GM12872 (cell line): ENCODE measurements around the gene PPIF.

Experiments used
- CTCF ChIP-seq: IDR thresholded peaks from 3 replicates; pipeline ENCODE4 v1.5.1; 2011; ENCODE audit warnings: low read depth, mild to moderate bottlenecking, low read length, moderate library complexity; ENCODE audit not compliant: insufficient read depth

PPIF gene

GRCh38 chr10:79321951-79322350 is 25.3 kb upstream of the PPIF start:
- no peak for TF ChIP-seq CTCF

DNA sequence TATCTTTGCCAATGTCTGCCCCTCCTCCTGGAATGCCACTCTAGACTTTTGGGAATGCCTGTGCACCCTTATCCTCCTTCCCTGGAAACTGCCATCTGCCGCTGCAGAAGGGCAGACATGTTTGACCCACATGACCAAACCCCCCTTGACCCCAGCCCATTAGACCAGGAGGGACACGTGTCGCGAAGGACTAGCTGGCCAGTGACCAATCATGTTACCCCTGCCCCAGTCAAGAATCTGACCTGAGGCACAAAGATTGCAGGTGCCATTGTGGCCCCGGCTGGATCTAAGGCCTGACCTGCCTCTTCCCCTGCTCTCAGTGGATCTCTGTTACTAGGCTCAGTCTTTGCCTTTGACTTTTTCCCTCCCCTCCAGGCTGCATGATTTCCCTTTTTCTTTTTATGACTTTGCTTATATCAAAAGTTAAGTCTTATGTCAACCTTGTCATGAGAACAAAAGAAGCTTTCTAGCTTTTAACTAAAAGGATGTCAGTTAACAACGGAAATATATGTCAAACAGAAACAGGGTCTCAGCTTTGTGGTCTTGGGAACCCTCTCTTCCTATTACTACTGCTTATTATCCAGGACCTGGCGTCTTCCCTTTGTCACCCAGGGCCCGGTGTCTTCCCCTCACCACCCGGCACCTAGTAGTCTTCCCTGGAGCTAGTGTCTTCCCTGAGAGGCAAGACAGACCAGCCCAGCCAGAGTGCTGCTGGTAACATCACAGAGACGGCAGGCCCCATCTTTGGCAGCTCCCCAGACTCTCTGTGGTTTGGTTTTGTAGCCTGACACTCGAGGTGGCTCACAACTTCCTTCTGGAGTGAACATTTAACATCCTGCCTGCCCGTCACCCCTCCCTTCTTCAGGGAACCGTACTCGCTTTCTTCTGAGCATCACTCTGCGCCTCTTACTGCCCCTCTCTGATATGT is 24.4 kb upstream of the PPIF start:
- TF ChIP-seq CTCF: no peak

DNA sequence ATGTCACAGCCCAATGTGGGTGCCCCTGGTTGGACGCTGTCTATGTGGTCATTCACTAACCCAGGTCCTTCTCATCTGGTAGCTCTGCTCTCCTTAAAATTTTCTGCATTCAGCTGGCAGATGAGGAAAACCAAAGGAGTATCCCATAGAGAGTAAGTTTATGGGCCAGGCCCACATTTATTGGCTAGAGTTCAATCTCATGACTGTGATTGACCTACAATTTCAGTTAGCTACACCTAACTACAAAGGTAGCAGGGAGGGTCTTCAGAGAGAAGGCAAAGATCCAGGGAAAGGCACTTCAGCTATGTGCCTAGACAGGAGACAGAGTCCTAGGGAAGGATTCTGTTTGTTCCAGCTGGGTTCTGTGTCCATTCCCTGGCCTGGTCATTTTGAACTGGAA is 23.7 kb upstream of the PPIF start:
- TF ChIP-seq CTCF: no peak

DNA sequence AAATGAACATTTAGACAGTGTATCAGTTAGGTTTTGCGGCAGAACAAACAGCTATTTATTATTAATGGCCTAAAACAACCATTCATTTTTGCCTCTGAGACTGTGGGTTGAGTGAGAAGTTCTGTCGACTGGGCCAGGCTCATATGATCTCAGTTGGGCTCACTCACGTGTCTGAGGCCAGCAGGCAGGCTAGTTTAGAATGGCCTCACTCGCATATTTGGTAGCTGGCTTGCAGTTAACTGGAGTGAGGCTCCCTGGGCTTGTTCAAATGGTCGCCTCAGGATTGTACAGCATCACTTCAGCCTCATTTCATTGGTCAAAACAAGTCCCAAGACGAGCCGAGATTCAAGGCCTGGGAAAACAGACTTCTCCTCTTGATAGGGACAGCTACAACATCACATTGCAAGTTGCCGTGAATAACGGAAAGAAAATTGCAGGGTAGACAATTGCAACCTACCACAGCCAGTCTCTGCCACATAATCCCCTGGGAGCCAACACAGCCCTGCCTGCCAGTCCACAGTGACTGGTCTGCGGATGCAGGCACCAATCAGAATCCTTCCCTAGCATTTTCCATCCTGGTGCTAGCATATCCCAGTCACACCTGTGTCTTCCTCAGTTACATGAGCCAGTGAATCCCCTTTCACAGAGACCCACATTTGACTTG is 23.1 kb upstream of the PPIF start:
- no peak for TF ChIP-seq CTCF

DNA sequence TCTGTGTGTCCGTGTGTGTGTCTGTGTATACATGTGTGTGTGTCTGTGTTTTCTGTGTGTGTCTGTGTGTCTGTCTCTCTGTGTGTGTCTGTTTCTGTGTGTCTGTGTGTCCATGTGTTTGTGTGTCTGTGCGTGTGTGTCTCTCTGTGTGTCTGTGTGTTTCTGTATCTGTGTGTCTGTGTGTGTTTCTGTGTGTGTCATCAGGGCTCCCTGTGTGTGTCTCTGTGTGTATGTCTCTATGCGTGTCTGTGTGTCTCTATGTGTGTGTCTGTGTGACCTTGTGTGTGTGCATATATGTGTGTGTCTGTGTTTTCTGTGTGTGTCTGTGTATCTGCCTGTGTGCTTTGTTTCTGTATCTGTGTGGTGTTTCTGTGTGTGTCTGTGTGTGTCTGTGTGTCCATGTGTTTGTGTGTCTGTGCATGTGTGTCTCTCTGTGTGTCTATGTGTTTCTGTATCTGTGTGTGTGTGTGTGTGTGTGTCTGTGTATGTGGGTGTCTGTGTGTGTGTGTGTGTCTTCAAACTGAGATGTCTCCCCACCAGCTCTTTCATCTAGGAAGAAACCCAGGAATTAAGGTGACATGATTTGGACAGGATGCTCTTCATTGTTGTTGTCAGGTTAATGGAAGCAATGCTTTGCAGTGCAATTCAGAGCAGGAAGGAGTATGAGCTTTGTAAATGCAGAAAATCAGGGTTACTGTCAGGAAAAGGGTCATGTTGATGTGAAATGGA is 20.7 kb upstream of the PPIF start:
- TF ChIP-seq CTCF: no peak

DNA sequence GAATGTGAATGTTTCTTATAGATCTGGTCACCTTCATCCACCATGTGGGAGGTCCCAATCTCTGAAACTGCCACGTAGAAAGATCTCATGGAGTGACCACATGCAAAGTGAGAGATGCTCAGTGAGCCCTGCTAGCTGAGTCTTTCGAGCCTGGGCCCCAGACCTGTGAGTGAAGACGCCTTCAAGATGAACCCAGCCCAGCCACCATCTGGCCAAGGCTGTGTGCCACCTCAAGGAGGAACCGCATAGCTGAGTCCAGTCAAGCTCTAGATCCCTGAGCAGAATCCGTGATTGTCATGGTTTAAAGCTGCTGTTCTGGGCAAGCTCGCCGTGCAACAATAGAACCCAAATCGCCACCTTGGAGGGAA is 20.2 kb upstream of the PPIF start:
- TF ChIP-seq CTCF: no peak

DNA sequence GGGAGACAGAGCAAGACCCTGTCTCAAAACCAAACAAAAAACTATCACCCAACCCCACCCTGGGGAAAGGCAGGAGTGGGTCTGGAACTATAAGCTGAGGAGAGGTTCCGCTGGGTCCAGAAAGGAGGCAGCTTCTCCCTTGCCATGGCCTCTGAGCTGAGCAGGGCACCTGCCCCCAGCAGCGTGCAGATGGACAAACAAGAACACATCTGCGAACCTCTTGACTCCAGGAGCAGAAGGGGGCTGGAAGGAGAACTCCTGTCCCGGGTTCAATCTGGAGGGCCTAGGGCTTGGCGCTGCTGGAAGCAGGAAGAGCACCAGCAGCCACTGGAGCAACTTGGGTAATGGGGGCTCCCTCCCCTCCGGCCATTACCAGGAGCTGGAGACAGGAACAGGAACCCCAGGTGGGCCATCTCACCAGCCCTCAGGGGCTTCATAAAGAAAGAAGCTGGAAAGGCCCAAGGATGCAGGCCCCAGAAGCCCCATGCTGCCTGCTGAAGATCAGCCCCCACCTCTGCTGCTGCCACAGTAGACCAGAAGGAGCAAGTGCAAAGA is 19.0 kb upstream of the PPIF start:
- TF ChIP-seq CTCF: no peak
